EL (cell line): ENCODE data around the gene ATP10A.

ENCODE experiments used
- DNase-seq: peaks from one replicate; pipeline ENCODE4 v3.0.0-alpha.2; 2016

Gene ATP10A

GRCh38 chr15:25863111-25863967 lies at the start of gene ATP10A:
TSS of gene ATP10A (minus strand) at chr15:25863327. CDS start at chr15:25863096, 231 bp downstream.
- peak; percentile 66 for DNase-seq

DNA sequence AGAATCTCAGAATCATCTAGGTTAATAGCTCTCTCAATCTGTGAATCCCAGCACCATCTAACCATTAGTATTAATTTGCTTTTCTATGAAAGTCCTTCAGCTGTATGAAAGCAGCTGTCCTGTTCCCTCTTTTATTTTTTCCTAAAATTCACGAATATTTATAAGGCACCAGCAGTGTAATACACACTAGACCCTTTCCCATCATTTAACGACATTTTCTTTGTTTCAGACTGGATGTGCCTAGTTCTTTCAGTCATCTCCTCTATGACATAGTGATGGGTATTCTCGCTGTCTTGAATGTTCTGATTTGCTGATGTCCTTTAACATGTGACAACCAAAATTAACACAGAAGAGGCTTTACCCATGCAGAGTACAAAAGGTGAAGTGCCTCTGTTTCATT lies 48.9 kb upstream of the ATP10A start:
- DNase-seq = no peak

DNA sequence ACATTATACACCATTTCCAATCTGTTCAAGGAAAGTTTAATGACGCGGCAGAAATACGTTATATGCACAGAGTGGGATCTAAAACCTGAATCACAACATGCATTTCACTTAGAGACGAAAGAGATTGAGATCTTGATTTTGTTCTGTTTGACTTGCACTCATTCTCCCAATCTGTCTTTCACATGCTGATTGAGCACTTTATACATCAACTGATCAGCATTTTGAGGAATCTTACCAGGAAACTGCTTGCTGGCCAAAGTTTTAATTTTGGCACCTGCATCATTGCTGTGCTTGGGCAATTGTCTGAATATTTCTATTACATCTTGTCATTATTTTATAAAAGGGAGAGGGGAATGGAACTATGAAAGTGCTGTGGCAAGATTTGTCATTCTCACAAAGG lies 47.7 kb upstream of the ATP10A start:
- DNase-seq = no peak

DNA sequence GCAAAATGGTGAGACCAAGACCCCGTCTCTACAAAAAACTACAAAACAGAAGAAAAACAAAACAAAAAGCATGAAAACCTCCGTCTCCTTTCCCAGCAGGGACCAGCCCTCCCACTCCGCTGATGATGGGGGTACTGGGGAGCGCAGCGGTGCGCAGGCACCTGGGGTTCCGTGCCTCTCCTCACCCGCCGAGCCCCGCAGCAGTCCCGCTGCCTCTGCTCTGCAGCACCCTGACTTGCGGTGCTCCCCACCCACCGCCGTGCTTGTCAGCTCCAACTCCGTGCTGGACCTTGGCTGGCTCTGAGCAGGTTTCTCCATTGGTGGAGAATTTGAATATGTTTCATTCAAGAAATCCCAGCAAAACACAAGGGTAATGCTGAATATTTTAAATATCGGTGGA lies 46.7 kb upstream of the ATP10A start:
- no peak for DNase-seq

- DNase-seq = no peak
These were observed 46.2 kb upstream of the ATP10A start for GRCh38 chr15:25909325-25909724.

DNA sequence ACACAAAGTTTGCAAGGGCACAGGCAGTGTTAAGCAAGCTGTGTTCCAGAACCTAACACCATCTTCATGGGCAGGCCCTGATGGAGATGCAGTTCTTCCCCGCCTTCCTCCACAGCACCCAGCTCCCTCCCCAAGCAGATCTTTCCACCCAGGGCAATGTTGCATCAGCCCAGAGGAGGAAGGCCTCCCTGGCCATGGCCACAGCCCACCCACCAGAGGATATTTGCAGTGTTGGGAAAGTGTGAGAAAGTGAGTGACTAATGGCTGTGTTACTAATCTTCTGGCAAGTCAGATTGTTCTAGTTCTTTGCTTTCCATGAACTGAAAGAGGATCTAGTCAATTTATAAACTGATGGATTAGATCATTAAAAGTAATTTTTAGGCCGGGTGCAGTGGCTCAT lies 42.0 kb upstream of the ATP10A start:
- peak; percentile 69 for DNase-seq

DNA sequence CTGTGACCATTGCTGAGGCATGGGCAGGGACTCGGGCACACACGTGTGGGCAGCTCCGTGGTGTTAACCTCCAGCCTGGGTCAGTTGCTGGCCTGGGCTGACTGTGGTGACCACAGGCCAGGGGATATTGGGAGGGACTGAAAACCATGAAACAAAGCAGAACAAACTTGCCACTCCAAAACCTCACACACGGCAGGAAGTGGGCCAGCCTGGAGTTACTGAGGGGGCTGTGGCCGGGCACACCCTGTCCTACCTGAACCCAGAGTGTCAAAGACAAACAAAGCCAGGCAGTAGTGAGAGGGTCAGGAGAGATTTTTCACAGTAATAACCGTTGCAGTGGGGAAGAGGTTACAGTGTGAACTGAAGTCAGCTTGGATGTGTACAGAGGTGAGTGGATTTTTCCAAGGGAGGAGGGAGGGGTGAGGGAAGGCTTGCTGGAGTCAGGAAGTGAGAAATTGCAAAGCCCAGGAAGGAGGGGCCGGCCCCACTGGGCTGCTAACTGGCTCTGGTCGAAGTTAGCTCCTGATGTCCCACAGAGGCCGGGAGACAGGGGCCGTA lies 40.0 kb upstream of the ATP10A start:
- DNase-seq = peak; percentile 24

- DNase-seq = no peak
These were observed 38.9 kb upstream of the ATP10A start for GRCh38 chr15:25901811-25902605.

DNA sequence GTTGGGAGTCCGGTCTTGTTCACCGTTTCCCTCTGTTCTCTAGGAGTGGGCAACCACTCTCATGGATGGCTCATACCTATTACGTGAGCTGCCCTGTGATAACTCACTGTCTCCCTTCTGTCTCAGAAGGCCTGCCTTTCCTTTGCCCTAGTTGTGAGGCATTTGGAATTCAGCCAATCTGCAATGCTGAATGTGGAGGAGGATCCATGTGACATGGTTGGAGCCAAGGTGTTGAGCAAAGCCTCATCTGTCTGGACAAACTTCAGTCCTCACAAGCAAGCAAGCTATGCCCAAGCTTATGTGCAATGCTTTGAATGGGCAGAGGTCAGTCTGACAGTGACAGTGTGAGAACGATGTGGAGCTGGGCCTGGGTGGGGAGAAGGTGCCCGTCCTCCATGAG lies 37.8 kb upstream of the ATP10A start:
- peak; percentile 5 for DNase-seq

DNA sequence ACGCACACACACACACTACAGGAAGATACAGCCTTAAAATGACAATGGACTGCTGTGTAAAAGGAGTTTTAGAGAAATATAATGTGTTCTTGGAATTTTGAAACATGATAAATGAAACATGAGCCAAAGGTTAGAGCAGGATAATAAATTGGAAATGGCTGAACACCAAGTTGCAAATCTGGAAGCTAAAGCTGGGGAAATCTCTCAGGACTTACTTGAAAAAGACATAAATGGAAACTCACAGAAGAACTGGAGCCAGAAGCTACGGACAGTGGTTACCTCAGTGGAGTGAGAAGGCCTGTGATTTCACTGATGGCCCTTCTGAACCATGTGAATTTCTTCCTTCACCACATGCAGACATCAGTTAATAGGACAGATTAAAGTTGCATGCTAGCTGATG lies 37.3 kb upstream of the ATP10A start:
- DNase-seq = no peak

DNA sequence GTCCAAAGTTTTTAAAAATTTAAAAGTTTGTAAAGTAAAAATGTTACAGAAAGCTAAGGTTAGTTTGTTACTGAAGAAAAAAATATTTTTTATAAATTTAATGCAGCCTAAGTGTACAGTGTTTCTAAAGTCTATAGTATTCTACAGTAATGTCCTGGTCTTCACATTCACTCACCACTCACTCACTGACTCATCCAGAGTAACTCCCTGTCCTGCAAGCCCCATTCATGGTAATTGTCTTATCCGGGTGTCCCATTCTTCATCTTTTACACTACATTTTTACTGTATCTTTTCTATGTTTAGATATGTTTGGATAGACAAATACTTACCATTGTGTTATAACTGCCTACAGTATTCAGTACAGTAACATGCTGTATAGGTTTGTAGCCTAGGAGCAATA lies 36.7 kb upstream of the ATP10A start:
- no peak for DNase-seq

- DNase-seq = no peak
These were observed 34.5 kb upstream of the ATP10A start for GRCh38 chr15:25897658-25898057.

DNA sequence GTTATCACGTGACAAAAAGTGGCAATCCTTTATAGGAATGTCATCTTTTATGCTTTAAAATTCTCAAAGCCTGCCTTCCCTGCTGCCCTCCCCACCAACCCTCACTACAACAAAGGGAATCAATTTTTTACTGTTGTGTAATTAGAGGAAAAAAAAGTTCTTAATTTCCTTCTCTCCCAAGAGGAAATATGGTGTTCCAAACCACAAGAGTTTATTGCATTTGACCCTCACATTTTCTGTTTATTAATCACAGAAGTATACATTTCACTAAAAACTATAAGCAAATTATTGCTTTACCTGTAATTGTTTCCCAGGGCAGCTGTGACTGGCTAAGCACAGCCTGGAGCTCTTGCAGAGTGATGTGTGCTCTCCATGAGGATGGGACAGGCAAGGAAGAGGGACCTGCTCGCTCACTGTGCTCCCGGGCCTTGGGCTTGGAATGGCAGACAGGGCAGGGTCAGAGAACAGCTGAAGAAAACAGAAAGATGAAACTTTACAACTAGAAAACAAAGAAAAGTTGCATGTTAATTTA lies 31.3 kb upstream of the ATP10A start:
- peak; percentile 31 for DNase-seq

DNA sequence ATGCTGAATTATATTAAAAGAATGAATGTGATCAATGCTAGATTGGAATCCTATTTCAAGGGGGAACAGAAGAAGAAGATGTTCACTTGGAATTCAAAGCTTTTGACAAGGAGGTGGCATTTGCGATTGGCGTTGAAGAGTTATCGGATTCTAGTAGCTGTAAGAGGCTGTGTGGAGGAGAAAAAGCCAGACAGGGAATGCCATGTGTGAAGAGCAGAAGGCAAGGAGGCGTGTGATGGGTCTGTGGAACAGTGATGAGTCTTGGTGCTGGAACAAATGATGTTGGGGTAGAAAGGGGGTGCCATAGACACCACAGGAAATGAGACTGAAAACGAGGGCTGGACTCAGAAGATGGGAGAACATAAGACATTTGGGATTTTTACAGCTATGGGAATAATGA lies 30.5 kb upstream of the ATP10A start:
- no peak for DNase-seq

GRCh38 chr15:25892126-25892525 lies 29.0 kb upstream of the ATP10A start:
- DNase-seq = peak; percentile 12

GRCh38 chr15:25891081-25891480 lies 28.0 kb upstream of the ATP10A start:
- no peak for DNase-seq

DNA sequence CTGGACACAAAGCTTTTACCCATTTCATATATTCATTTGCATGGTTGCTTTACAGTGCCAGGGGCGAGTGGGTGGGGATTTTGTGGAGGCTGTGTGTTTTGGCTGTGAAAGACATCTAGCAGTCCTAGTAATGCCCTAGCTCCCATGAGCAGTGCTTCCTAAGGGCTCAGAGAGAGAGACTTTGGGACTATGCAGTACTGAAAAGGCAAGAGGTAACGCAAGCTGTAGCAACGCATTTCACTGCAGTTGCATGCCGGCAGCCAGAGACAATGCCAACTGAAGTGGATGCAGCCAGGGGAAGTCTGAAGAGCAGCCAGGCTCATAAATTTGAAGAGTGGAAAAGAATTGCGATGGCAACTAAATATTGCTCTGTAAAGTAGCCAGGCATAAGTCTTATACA lies 27.4 kb upstream of the ATP10A start:
- DNase-seq = no peak

DNA sequence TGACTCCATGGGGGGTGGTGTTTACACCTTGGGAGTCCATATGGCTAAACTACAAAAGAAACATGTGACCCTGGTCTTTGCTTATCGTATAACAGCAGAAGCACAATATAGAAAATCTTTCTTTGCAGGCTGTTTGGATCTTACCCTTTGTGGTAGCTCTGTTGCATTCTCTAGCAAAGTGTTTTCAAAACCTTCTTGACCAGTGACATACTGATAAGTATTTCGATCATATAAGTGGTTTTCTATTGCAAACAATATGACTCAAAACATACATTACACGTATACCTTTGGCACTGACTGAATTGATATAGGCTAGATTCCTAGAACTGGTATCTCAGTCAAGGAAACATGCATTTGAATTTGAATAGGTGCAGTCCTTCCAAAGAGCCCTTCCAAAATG lies 24.7 kb upstream of the ATP10A start:
- DNase-seq = no peak

DNA sequence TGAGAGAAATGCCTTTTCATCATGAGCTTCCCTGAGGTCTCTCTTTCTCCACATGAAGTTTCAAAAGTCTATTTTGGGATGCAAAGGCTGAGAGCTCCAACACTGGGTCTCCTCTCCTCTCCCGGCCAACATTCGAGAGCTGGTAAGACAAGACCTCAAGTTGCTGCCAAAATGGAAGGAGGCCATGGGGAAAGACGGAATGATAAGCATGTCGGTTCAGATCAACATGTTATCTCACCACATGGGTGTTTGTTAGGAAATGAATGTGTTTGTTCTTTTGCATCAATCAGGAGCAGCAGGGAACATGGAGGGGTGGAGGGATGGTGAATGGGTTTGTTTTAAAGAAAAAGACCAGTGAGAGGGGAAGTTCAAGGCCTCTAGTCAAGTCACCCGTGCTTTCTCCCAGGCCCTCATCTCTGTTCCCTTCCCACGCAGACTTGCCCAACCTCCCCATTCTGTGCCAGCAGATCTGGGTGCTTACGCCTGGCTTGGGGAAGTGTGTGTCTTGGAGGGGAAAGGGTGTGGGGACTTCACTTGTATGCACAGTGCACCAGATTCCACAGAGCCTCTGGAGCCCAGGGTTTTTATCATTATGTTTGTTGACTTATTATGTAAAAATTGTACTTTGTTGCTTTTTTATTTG lies 23.5 kb upstream of the ATP10A start:
- no peak for DNase-seq

DNA sequence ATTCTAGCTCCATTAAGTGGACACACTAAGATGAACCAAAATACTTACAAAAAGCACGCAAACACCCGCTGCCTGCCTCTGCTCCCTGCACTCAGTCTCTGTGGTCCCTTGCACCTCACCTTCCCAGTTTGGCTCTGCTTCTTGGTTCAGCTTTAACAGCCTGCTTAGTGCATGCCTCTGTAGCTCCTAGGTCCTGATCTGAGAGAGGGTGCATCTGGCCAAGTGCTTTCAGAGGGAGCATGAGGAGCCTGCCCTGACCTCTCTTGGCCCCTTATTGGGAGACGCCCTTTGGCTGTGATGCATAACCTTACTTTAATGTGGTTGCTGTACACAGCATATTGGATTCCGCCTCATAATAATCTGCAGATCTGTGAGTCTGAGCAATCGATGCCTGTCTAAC lies 21.2 kb upstream of the ATP10A start:
- DNase-seq = no peak

GRCh38 chr15:25883463-25884259 lies 20.5 kb upstream of the ATP10A start:
- peak; percentile 89 for DNase-seq

GRCh38 chr15:25882466-25882865 lies 19.3 kb upstream of the ATP10A start:
- DNase-seq = no peak
